Measurements from ENCODE around the gene PXT1.
A peak's percentile ranks its signal among the peaks of the same experiment; 100 is the strongest.

Gene PXT1

DNA sequence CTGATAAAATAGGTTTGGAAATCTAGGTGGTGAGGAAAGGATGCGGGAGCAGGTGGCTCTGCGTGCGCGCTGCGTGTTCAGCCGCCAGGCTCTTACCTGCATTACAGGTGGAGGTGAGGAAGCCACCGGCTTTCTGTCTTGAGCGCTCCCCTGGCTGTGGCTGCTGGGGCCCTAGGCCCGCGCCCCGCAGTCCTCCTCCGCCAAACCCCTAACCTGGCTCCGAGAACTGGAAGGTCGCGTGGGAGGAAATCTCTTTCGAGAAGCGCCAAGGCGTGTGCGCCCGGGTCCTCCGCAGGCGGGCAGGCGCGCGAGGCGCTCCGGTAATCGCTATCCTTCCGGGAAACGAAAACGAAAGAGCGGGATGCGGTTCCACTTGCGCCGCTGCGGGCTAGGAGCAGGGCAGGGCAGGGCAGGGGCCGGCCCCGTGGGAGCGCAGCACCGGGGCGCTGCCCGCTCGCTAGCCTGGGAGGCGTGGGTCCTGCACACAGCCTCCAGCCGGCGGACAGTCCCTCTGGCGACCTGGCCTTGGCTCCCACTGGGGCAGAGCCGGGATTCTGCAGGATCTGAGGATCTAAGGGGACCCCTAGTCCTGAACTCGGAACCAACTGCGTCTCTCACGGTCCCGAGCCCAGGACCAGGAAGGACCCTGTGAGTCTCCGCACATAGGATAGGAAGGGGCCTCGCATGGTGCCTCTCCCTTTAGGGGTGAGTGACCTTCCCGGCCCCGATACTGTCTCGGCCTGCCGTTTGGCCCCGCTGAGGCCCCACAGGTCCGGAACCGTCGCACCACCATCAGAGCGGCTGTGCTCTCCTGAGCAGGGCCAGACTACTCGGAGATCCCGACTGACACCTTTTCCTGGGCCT lies 55.0 kb downstream of the PXT1 start, which contains the start of gene ETV7:
ETV7 (minus strand) TSS at position 230 of the 864 bp plus-strand sequence; CDS start at position 102, 128 bp downstream.
- DNase-seq (ENCODE audit: low spot score) = no peak

DNA sequence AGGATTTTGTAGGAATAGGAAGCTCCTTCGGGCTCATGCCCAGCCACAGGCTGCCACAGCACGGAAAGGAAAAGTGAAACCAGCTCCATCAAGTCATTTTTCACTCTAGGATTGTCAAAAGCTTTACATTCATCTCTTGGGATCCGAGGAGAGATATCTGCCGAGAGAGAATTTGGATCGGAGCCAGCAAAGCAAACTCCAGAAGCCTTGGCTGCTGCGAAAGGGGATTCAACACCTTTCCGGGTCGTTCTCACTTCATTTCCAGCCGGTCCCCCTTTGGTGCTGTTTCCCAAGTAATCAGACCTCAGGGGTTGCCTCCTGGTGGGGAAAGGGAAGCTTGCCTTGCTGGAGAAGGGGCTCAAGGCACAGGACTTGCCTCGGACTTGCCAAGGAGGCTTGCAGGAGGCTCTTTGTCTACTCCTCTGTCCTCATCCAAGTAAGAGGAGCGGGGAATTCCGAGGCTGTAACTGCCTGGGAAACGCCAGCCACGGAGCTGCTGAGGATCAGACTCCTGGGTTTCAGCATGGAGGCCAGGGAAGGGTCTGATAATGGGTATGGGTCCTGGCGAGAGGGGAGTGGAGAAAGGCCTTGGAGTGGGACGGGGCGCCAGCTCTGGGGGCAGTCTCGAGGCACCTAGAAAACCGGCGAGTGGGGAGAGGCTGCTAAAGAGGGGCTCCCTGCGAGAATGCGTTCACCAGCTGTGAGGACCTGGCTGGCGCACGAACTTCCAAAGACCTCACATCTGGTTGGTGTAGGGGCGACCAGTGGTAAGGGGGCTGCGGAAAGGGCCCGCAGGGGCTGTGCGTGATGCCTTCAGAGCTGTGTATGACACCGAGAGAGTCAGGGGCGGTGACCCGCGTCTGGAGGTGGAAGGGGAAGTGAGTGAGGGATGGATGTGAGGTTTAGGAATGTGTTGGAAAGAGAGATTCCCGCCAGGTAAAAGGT lies 55.9 kb downstream of the PXT1 start:
- no peak for DNase-seq (ENCODE audit: low spot score)

DNA sequence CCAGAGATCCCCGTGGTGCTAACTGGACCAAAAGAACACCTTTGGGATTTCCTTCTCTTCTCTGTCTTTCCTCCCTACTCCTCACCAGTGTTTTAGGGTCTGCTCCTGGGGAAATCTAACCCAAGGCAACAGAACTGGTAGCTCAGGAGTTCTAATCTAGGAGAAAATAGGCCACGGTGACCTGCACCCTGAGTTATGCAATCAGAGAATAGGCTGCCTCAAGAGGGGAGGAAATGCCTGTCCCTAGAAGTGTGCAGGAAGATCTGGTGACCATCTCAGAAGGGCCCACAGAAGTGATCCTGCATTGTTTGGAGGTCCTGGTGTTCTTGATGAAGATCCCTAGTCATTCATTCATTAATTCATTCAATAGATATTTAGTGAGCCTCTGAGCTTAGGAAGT lies 58.6 kb downstream of the PXT1 start:
- no peak for DNase-seq (ENCODE audit: low spot score)

DNA sequence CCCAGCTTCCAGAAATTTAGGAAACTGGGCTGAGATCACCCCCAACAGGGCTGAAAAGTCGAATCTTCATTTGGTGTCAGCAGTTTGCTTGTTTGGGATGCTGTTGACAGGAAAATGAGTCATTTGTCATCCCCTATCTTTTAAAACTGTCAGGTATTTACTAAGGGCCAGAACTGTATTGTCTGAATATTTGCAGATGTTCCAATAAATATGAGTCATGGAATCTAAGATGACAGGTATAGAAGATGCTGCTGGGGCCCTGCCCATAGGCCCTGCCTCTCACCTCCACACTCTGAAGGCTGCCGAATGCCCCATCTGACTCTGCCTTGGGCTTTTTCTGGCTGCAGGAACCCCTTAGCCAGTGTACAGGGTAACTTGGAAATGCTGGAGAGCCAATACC lies 59.0 kb downstream of the PXT1 start:
- DNase-seq (ENCODE audit: low spot score) = no peak

DNA sequence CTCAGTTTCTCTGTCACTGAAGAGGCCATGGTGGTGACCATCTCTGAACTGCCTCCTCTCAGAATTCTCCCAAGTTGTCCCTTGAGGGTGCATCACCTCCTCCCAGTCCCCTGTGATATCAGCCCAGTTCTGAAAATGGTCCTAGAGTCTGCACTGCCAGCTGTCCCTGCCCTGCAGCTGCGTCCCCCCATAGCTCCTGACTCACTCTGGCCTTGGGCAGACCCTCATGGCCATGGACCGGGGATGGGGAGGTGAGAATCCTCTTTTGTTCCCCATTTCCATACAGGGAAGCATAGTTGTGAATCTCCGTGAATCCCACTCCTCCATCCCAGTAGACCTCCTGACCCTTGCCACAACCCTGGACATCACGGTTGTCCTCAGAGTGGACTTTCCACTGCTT lies 59.7 kb downstream of the PXT1 start:
- DNase-seq (ENCODE audit: low spot score) = no peak

DNA sequence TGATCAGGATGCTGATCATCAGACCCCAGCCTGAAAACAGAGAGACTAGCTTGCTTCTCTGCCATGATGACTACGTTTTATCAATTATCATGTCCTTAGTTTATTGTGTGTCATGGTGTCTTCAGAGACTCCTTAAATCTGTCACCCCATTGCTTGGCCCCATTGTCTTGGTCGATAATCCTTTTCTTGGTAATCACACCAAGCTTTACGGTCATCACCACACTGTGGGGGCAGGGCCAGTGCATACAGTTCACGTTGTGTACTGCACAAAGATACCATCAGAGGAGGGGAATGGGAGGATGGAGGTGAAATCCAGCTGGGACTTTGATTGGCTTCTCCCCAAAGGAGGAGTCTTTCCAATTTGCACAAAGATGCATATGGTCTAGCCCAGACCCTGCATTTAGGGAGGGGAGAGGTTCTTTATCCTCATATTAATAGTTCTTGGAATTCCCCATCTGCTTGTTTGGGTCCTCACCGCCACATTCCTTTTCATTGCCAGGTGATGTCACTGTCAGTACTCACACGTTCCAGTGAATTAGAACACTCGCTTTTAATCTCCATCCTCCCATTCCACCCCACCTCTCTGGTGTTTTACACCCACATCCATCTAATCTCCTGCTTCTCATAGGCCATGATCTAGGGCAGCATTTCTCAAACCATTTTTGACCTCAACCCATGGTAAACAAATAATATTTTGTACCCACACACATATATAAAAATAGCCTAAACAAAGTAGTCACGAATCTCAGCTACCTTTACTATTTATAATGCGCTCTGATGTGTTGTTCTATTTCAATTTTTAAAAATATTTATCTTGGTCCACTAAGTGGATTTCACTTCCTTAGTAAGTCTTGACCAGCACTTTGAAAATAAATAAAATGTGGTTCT lies 60.9 kb downstream of the PXT1 start:
- no peak for DNase-seq (ENCODE audit: low spot score)

DNA sequence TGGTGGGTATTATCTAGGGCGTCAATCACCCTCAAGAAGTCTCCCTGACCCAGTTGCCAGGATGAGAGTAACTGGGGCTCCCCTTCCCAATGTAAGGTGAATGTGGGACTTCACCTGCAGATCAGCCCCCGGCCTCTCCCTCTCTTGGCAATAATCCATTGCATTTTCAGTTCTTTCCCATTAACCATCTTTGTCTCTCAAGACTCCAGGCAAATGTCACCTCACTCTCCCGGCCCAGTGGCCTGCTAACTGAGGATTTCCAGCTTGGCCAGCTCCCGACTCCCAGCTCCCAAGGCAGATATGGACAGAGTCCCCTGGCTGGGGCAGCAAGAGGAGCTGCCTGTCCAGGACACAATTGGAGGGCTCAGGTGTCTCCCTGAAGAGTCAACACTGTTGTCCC lies 62.5 kb downstream of the PXT1 start:
- DNase-seq (ENCODE audit: low spot score) = no peak

DNA sequence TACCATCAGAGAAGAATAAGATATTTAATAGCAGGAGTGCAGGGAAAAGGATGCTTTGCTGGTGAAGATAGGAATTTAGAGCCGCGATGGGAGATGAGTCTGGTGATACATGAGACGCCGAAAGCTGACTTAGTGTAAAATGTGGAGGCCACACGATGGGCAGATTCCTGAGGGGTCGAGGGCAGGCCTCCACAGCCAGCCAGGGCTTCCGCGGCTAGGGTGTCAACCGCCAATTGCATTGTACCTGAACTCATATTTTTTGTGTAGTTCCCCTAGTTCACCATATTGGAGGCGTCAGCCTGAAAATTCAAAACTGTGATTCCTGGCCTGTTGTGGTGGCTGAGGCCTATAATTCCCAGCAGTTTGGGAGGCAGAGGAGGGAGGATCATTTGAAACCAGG lies 63.7 kb downstream of the PXT1 start:
- peak; percentile 5 for DNase-seq (ENCODE audit: low spot score)

DNA sequence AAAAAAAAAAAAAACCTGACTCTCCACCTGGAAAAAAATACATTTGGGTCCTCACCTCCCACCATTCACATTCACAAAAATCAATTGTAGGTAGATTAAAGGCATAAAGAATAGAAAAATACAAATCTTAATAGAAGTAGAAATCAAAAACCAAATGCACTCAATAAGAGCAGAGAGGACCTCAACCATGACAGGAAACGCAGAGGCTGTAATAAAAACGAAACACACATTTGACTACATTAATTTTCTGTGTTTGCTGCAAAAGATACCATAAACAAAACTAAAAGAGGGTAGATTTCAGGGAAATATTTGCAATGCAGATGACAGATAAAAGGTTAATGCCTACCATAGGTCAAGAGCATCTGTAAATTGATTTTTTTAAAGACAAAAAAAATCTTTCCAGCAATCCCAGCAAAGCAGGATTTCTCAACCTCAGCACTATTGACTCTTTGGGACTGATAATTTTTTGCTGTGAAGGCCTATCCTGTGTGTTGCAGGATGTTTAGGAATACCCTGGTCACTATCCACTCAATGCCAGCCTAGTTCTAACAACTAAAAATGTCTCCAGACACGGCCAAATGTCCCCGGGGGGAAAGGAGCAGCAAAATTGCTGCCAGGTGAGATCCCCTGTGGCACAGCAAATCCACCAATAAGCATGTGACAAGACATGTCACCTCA lies 64.3 kb downstream of the PXT1 start:
- no peak for DNase-seq (ENCODE audit: low spot score)

DNA sequence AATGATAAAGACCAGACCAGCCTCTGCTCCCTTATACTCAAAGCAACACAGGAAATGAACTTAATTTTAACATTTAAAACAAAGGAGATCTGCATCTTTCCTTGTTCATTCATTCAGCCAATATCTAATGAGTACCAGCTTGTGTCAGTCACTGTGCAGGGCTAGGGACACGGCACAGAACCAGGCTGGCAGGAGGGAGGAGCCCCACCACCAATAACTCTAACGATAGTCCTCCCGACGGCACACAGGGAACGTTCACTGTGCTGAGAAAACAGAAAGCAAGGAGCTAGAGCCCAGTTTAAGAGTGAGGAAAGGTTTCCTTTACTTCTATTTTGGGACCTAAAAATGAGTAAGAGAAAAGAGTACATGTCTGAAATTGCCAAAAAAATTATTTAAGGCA lies 65.1 kb downstream of the PXT1 start:
- no peak for DNase-seq (ENCODE audit: low spot score)

DNA sequence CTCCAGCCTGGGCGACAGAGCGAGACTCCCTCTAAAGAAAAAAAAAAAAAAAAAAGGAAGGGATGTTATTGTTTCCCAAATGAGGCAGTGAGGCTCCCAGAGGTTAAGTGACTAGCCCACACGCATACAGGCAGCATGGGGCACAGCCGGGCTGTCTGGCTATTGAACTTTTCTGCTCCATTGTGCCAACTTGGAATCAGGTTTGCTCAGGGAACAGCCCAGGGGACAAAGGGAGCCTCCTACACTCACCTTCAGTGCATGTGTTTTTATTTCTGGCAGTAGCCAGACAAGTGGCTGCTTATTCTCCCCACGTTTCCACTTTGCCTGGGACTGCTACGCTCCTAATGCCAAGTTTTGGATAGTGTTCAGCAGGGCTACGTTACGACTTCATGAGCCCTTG lies 65.9 kb downstream of the PXT1 start:
- no peak for DNase-seq (ENCODE audit: low spot score)

DNA sequence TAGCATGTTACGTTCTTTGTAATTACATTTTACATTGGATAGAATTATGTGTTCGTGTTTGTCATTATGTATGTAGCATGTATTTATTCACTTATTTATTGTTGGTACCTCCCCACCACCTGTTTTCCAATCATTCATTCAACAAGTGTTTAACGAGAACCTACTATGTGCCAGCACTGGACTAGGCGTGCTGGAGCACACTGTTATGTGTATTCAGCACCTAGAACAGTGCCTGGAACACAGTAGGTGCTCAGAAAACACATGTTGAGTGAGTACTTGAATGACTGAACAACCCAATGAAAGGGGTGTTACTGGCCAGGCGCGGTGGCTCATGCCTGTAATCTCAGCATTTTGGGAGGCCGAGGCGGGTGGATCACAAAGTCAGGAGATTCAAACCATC lies 66.5 kb downstream of the PXT1 start:
- DNase-seq (ENCODE audit: low spot score) = no peak

DNA sequence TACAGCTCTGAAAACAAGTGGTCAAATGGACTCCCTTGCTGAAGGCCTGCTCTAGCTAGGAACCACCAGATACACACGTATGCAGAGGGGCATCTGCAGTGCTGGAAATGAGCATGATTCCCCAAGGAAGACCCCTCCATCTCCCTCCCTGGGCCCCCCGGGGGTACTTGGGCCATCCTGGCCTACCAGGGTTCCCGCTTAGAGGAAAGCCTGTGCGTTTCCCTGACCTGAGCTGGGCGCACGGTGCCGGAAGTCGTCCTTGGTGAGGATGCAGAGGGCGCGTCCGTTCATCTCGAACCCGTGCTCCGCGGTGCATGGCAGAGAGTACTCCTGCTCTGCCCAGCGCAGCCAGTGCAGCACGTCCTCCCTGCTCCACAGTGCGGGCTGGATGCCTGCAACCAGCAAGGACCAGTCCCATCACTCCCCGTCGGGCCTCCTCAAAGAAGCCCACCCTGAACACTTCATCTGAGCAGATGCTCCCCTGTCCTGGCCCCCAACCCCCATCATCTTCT lies 67.0 kb downstream of the PXT1 start:
- DNase-seq (ENCODE audit: low spot score) = no peak

DNA sequence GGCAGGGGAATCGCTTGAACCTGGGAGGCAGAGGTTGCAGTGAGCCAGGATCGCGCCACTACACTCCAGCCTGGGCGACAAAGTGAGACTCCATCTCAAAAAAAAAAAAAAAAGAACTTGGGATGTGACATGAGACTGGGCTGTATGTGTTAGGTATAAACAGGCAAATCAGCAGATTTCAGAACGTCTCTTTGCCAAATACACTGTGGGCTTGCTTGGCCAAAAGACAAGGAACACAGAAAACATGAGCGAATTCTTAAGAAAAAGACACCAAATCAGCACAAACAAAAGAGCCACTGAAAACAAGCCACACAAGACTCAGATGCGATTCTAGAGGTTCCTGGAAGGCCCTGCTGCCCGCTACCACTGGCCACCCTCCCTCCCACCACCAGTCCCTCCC lies 67.7 kb downstream of the PXT1 start:
- DNase-seq (ENCODE audit: low spot score) = no peak

DNA sequence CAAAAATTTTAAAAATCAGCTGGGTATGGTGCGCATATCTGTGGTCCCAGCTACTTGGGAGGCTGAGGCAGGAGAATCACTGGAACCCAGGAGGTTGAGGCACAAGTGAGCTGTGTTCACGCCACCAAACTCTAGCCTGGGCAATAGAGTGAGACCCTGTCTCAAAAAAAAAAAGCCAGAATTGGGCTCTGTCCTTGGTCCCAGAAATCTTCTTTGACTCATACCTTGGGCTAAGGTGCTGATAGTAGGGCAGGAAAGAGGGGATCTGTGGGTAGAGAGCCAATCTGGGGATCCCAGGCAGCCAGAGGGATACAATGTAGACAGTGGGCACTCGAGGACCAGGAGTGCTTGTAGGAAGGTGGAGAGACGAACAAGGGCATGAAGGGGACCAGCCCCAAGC lies 68.5 kb downstream of the PXT1 start:
- no peak for DNase-seq (ENCODE audit: low spot score)

DNA sequence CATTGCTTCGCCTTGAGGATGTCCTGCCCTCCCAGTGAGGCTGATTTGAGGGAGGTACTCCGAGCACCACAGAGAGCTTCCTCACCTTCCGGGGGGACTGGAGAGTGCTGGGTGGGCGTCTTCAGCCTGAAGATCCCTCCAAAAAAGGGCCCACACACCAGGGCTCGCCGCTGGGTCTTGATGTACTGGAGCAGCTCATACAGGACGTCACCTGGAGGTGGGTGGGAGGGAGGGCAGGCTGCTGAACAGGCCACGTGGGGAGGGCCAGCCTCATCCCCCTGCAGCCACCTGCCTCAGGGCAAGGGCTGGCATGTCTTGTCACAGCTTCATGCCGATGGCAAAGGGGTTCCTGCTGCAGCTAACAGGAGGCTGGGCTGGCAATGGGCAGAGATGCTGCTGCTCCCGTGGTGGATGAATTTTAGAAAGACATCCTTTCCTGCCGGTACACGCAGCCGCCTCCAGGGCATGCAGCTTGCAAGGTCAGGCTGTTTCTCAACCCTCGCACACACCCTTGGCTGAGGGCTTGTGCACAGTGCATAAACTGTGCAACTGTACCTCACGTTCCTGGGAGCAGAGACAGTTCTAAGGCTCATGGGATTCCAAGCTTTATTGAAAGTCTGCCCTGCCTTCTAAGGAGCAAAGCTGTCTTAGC lies 69.2 kb downstream of the PXT1 start:
- no peak for DNase-seq (ENCODE audit: low spot score)

DNA sequence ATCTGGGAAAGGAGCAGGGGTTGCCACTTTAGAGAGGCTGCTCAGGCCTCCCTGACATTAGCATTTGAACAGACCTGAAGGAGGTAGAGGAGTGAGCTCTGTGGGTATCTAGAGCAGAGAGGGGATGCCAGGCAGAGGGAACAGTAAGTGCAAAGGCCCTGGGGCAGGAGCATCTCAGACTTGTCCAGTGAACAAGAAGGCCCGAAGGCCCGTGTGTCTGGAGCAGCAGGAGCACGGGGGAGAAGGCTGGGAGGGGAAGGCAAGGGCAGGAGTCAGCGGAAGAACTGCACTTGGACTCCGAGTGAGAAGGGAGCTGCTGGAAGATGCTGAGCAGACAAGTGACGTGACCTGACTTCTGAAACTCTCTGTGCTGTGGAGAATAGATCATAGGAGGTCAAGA lies 70.6 kb downstream of the PXT1 start:
- no peak for DNase-seq (ENCODE audit: low spot score)

DNA sequence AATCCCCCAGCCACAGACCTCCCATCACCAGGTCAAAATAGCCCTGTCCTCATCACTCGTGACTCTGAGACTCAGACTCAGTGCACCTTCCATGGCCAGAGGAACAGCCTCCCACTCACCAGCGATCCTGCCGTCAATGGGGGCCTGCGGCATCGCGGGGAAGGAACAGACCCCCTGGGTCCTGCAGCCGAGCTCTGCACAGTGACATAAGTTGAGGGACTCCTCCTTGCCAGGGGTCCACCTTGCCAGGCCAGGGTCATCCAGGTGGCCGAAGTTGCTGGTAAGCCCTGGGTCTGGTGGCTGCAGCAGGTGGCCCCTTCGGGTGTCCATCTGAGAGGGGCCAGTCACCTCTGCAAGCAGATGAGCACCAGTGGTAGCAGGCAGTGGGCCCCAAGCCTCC lies 71.4 kb downstream of the PXT1 start:
- no peak for DNase-seq (ENCODE audit: low spot score)

DNA sequence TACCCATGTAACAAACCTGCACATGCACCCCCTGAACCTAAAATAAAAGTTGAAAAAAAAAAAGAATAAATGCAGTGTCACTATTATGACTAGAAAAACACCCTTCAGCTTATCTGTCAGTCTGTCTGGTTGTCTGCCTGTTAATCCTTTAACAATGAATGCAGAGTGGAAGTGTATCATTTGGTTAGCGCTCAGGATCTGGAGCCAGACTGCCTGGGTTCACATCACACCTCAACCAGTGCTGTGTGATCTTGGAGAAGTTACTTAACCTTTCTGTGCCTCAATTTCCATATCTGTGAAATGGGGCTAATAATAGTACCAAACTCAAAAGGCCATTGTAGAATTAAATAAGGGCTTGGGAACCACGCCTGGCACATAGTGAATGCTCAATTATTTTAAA lies 72.0 kb downstream of the PXT1 start:
- DNase-seq (ENCODE audit: low spot score) = no peak

Measured in D341Med (cell line).